GM19463 (cell line): ENCODE data around the gene KRTCAP2.

ENCODE experiments used
- ATAC-seq: cut with Tn5 transposase; IDR thresholded peaks from one replicate; pipeline ENCODE4 v1.9.1; 2021; ENCODE audit warnings: mild to moderate bottlenecking, moderate library complexity; ENCODE audit not compliant: unreplicated experiment

Gene KRTCAP2

GRCh38 chr1:155120253-155120652 is 52.9 kb downstream of the KRTCAP2 start:
- no peak for ATAC-seq
